HCT116 (cell line): Measurements from ENCODE around the gene ARAP1.

Experiments used
- ATF3 ChIP-seq: IDR thresholded peaks from 2 replicates; pipeline ENCODE4 v1.6.1; 2012
- CEBPB ChIP-seq: IDR thresholded peaks from 2 replicates; pipeline ENCODE4 v1.6.1; 2012; ENCODE audit warnings: low read depth
- CTCF ChIP-seq, 3 experiments: fragments of 200-600 bp in 1 of 3; sonication (generic) in 1 of 3; IDR thresholded peaks in 2 of 3; conservative IDR thresholded peaks in 1 of 3; 2 replicates each; pipeline ENCODE4 v1.5.1; 2012 to 2017; ENCODE audit warnings: low read depth in 2 of 3, low read length in 2 of 3, antibody characterized with exemption in 1 of 3, borderline replicate concordance in 1 of 3, control low read depth in 1 of 3, mild to moderate bottlenecking in 1 of 3, mixed read lengths in 1 of 3, mixed run types in 1 of 3, moderate library complexity in 1 of 3; ENCODE audit not compliant: insufficient read depth in 1 of 3
- EGR1 ChIP-seq: IDR thresholded peaks from 2 replicates; pipeline ENCODE4 v1.6.1; 2012; ENCODE audit warnings: low read depth
- ELF1 ChIP-seq: IDR thresholded peaks from 2 replicates; pipeline ENCODE4 v1.6.1; 2012; ENCODE audit warnings: low read depth, borderline replicate concordance
- EZH2 ChIP-seq: fragments of 200-600 bp; sonication (generic); IDR thresholded peaks from 2 replicates; pipeline ENCODE4 v1.6.1; 2017; ENCODE audit warnings: antibody characterized with exemption, mixed run types
- EZH2phosphoT487 ChIP-seq: fragments of 200-600 bp; IDR thresholded peaks from 2 replicates; pipeline ENCODE4 v1.6.1; 2018; ENCODE audit warnings: antibody characterized with exemption, borderline replicate concordance
- FOSL1 ChIP-seq: IDR thresholded peaks from 2 replicates; pipeline ENCODE4 v1.6.1; 2012; ENCODE audit warnings: low read depth
- POLR2A ChIP-seq: IDR thresholded peaks from 2 replicates; pipeline ENCODE4 v1.7.0; 2011; ENCODE audit warnings: borderline replicate concordance; ENCODE audit not compliant: insufficient read depth, insufficient read length; ENCODE audit errors: extremely low read depth
- POLR2AphosphoS5 ChIP-seq: IDR thresholded peaks from 2 replicates; pipeline ENCODE4 v1.6.1; 2011; ENCODE audit warnings: mild to moderate bottlenecking, low read depth, low read length, moderate library complexity
- RAD21 ChIP-seq: IDR thresholded peaks from 2 replicates; pipeline ENCODE4 v1.6.1; 2012; ENCODE audit warnings: low read depth, mild to moderate bottlenecking
- SIN3A ChIP-seq: IDR thresholded peaks from 2 replicates; pipeline ENCODE4 v1.6.1; 2012; ENCODE audit warnings: low read depth
- SRF ChIP-seq: IDR thresholded peaks from 2 replicates; pipeline ENCODE4 v1.6.1; 2012; ENCODE audit warnings: low read depth
- ZNF274 ChIP-seq: fragments of 200-500 bp; sonication (Bioruptor generic); IDR thresholded peaks from 2 replicates; pipeline ENCODE4 v1.6.1; 2014; ENCODE audit warnings: mild to moderate bottlenecking, low read depth, low read length, inconsistent platforms

- TF ChIP-seq SIN3A (no peak), EZH2 (no peak), CTCF (IDR thresholded peaks at IDR 0.05 in 2 of 3, conservative IDR thresholded peaks at IDR 0.05 in 1 of 3; ENCODE audit: borderline replicate concordance in 1 of 3, insufficient read depth in 1 of 3, low read depth in 2 of 3, low read length in 2 of 3) (no peak), POLR2AphosphoS5 (no peak), CEBPB (no peak), ZNF274 (no peak), POLR2A (no peak), EZH2phosphoT487 (no peak), ATF3 (no peak), ELF1 (no peak), SRF (no peak), FOSL1 (no peak), EGR1 (no peak), RAD21 (no peak)
Observed at GRCh38 chr11:72703267-72704008, 48.8 kb downstream of the ARAP1 start.
